ENCODE measurements around the gene PEPD.

GRCh38 chr19:33517922-33518321 is 3.7 kb downstream of the PEPD start:
- no peak for TF ChIP-seq EZH2 (IDR thresholded peaks at IDR 0.05; ENCODE audit: borderline replicate concordance, insufficient read depth, low read length, poor library complexity, severe bottlenecking)
- no peak for TF ChIP-seq CTCF (IDR thresholded peaks at IDR 0.05; ENCODE audit: poor library complexity, severe bottlenecking)
- no peak for TF ChIP-seq POLR2AphosphoS5 (IDR thresholded peaks at IDR 0.05)
